GM12864 (cell line): Measurements from ENCODE around the gene WDR38.

ENCODE experiments used
- DNase-seq: peaks from one replicate; pipeline ENCODE4 v3.0.0-alpha.2; 2011; ENCODE audit warnings: low read depth
- H3K4me3 ChIP-seq: 2 replicates; pipeline ENCODE4 v1.5.1; 2011; ENCODE audit warnings: mild to moderate bottlenecking, low read depth, low read length, control low read depth
- TF ChIP-seq, protein P1 (sequence below): IDR thresholded peaks from 2 replicates; pipeline ENCODE4 v1.5.1; 2011; ENCODE audit warnings: low read depth, mild to moderate bottlenecking, moderate library complexity, low read length, control low read depth, inconsistent platforms; ENCODE audit errors: missing control alignments

The WDR38 gene

DNA sequence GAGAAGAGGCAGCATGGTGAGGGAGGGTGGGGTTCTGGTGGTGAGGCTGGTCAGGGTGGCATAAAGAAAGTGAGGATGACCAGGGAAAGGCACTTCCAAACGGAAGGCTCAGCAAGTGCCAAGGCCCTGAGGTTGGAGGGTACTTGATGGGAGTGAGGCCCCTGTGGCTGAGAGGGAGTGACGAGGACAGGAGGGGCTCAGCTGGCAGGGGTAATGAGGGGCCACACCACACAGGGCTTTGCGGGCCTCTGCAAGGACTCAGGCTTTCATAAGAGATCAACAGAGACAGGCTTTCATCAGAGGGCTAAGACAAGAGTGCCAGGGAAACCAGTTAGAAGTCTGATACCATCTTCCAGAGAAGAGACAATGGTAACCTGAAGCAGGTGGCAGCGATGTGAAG, 32.3 kb downstream of the WDR38 start:
- no peak for DNase-seq
- H3K4me3 ChIP-seq: no peak overlapping the region
- TF ChIP-seq, protein P1, sequence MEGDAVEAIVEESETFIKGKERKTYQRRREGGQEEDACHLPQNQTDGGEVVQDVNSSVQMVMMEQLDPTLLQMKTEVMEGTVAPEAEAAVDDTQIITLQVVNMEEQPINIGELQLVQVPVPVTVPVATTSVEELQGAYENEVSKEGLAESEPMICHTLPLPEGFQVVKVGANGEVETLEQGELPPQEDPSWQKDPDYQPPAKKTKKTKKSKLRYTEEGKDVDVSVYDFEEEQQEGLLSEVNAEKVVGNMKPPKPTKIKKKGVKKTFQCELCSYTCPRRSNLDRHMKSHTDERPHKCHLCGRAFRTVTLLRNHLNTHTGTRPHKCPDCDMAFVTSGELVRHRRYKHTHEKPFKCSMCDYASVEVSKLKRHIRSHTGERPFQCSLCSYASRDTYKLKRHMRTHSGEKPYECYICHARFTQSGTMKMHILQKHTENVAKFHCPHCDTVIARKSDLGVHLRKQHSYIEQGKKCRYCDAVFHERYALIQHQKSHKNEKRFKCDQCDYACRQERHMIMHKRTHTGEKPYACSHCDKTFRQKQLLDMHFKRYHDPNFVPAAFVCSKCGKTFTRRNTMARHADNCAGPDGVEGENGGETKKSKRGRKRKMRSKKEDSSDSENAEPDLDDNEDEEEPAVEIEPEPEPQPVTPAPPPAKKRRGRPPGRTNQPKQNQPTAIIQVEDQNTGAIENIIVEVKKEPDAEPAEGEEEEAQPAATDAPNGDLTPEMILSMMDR: no peak

DNA sequence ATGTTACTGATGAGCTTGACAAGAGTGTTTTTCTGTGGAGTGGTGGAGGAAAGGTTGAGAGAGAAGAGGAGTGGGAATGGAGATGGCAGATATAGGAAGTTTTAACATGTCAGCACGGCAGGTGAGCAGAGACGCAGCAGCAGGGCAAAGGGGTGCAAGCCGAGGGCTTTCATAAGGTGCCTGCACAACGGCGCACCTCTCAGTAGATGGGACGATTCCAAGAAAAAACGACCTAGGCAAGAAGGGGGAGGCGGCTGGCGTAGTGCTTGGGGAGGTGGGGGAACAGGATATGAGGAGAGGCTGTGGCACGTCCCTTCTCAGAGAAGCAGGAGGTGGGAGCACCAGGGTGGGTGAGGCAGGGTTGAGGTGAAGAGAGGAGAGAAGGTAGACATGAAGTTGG, 33.2 kb downstream of the WDR38 start:
- H3K4me3 ChIP-seq: no peak overlapping the region
- no peak for DNase-seq
- TF ChIP-seq, protein P1: no peak

DNA sequence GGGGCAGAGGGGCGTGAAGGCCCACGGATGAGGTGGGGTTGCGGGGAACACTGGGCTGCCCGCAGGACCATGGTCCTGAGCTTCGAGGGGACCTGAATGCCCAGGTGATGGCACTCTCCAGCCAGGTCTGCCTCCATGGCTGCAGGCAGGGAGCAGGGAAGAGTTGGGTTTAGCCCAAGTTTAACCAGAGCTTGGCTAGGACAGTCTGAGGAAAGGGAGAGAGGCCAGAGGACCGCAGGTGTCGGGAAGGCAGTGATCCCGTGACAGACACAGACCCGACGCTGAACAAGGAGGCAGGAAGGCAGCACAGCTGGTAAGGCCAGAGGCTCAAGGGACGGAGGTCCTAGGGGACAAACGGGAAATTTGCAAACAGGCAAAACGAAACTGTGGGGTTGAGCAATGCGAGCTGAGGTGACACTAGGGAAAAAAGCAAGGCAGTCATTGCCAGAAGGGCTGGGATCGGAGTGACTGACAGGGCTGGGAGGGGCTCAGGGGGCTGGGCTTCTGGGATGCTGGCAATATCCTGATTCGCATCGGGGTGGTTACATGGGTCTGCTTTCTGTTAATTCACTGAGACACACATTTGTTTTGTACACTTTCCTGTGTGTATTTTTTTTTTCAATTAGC, 33.7 kb downstream of the WDR38 start:
- DNase-seq: no peak
- H3K4me3 ChIP-seq: no peak overlapping the region
- TF ChIP-seq, protein P1: no peak

DNA sequence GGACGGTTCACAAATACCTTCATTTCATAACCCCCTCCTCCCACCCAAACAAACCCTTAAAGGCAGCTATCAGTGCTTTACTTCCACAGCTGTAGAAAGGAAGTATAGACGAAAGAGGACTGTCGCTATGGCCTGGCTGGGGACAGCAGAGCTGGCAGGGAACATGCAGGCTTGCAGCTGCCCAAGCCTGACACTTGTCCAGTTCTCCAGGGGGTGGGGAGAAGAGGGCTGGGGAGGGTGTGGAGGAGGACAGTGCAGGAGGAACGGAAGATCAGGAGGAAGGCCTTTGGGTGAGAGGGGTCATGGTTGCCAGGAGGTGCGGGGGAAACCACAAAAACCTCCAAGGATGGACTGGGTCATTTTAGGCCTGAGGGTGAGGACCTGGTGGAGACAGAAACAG, 34.6 kb downstream of the WDR38 start:
- H3K4me3 ChIP-seq: no peak overlapping the region
- TF ChIP-seq, protein P1: no peak
- no peak for DNase-seq

DNA sequence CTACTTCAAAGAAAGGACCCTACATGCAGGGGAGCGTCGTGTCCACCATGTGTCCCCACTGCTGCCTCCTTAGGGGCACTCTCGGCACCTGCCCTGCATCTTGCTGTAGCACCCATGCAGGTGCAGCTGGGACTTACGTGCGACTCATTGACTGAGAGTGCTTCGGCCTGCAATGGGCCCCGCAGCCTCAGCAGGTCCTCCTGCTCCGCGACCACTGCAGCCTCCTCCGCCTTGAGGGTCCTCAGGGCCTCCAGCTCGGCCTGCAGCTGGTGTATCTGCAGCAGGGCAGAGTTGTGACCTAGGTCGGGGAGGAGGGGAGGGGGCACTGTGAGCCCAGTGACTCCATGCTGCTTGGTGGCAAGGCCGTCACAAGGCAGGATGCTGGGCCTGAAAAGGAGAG, 35.7 kb downstream of the WDR38 start:
- TF ChIP-seq, protein P1: no peak
- DNase-seq: no peak

DNA sequence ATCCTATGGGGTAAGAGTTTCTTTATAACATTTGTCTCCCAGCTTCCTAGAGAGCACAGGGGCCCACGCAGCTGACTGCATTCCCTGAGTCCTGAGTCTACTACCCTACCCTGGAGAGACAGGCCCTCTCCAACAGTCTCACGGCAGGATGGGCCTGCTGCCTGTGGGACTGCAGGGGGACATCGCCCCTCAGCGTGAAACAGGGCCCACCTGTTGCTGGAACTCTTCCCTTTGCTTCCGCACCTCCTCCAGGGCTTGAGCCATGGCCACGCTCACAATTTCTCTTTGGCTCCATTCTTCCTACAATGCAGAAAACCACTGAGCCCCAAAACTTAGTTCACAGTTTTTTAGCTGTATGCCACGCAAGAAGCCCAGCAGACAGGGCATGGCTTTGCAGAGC, 36.9 kb downstream of the WDR38 start:
- DNase-seq: no peak
- H3K4me3 ChIP-seq: no peak overlapping the region
- TF ChIP-seq, protein P1: no peak

More for the DNA sequence above, 35.7 kb downstream of the WDR38 start:
- no peak overlapping the region for H3K4me3 ChIP-seq

DNA sequence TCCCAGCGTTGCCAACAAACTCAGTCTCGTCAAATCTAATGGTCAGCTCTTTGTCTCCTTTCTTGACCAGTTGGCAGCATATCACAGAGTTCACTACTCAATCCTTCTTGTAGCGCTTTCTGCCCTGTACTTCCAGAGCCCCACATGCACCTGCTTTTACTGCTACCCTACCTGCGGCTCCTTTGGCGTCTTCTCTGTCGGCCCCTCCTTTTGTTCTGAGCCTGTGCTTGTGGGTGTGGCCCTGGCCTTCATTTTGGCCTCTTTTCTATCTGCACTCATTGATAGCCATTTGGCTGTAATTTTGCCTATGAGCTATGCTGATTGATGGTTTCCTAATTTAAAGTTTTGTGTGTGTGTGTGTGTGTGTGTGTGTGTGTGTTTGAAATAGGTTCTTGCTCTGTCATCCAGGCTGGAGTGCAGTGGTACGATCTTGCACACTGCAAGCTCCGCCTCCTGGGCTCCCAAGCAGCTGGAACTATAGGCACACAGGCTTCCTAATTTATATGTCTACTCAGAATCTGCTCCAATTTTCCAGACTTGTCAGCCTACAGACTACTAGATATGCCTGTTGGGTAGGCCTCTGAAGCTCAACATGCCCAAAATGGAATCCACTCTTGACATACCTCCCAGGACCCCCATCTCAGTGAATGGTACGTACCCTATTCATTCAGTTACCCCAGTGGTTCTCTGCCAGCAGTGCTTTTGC, 40.9 kb downstream of the WDR38 start:
- TF ChIP-seq, protein P1: no peak
- DNase-seq: no peak
- H3K4me3 ChIP-seq: no peak overlapping the region
